Measurements from ENCODE around the gene KRTAP12-3. TPM values are rescaled to one million over a fixed set of nuclear protein-coding genes. Genes with fewer than 3 reads are reported as not detected.

The KRTAP12-3 gene
- total and polyA plus RNA-seq, 2 donors (not counting 1 experiment from before 2014, with no cell fraction given) = not detected

GRCh38 chr21:44639331-44639655 lies 18.4 kb upstream of the KRTAP12-3 start:
- no peaks in the 10 kb centered on the region for H4K20me1 ChIP-seq (ENCODE audit: control insufficient read depth, insufficient read depth, low read length, poor library complexity, severe bottlenecking)
- ChIA-PET POLR2A (no interaction called here), CTCF (no interaction called here)
- ATAC-seq (ENCODE audit: low read depth) = no peak
- no peaks in the 10 kb centered on the region for H3K4me1 ChIP-seq (ENCODE audit: control insufficient read depth in 2 of 2, insufficient read depth in 2 of 2, low read length in 2 of 2)
- Mint-ChIP-seq H3K27me3 (peaks cover 29% of the 10 kb centered on the region), H3K9me3 (ENCODE audit: insufficient read depth) (peaks cover 4% of the 10 kb centered on the region), H3K4me1 (no peaks in the 10 kb centered on the region), H3K27ac (no peak overlapping the region), H3K4me3 (no peak overlapping the region)
- no peaks in the 10 kb centered on the region for H3K79me2 ChIP-seq (ENCODE audit: control insufficient read depth, insufficient read depth, low read length)
- H3K27me3 ChIP-seq (replicated peaks in 1 of 4; ENCODE audit: control extremely low read depth in 1 of 4, control insufficient read depth in 3 of 4, insufficient read depth in 4 of 4, low read length in 3 of 4) = peaks cover 0 to 18% (median 0%) of the 10 kb centered on the region in 4 experiments
- H3K27ac ChIP-seq (ENCODE audit: low read length in 2 of 2) = no peak overlapping the region
- H3K4me2 ChIP-seq (replicated peaks; ENCODE audit: low read depth, low read length, poor library complexity, severe bottlenecking) = no peak overlapping the region
- no peak overlapping the region for H3K4me3 ChIP-seq (ENCODE audit: control extremely low read depth in 1 of 5, extremely low read depth in 1 of 5, insufficient read depth in 1 of 5, low read depth in 2 of 5, low read length in 4 of 5)
- DNase-seq = no peak
- H2AFZ ChIP-seq (ENCODE audit: insufficient read depth, low read depth, low read length, poor library complexity, severe bottlenecking) = no peak overlapping the region
- no peaks in the 10 kb centered on the region for H3K36me3 ChIP-seq (replicated peaks in 1 of 2; ENCODE audit: control extremely low read depth in 1 of 2, control insufficient read depth in 1 of 2, extremely low read depth in 1 of 2, insufficient read depth in 2 of 2, low read length in 1 of 2)
- peaks cover 0 to 26% (median 12%) of the 10 kb centered on the region in 3 donors for H3K9me3 ChIP-seq (ENCODE audit: control extremely low read depth in 1 of 3, control insufficient read depth in 2 of 3, insufficient read depth in 1 of 3, low read length in 2 of 3)
- 91% methylated on average over 12 of the region's 12 CpGs for WGBS (ENCODE audit: insufficient coverage)
- H3K9ac ChIP-seq (ENCODE audit: low read length) = no peak overlapping the region
- intact Hi-C loops (cut with micrococcal nuclease) = no loop called here
- TF ChIP-seq EZH2 (IDR thresholded peaks at IDR 0.05; ENCODE audit: borderline replicate concordance, insufficient read depth, low read depth, low read length, poor library complexity, severe bottlenecking) = no peak
- no peak for TF ChIP-seq CTCF (IDR thresholded peaks at IDR 0.05)

- peaks cover 22% of the 10 kb centered on the region for H3K27me3 Mint-ChIP-seq
- TF ChIP-seq CTCF (IDR thresholded peaks at IDR 0.05) (no peak), EZH2 (IDR thresholded peaks at IDR 0.05; ENCODE audit: borderline replicate concordance, insufficient read depth, low read depth, low read length, poor library complexity, severe bottlenecking) (no peak)
- no peak overlapping the region for H3K27ac ChIP-seq (ENCODE audit: low read length in 2 of 2)
- no peak for DNase-seq
- ChIA-PET CTCF (no interaction called here), POLR2A (no interaction called here)
- intact Hi-C loops (cut with micrococcal nuclease) = no loop called here
- H3K9me3 ChIP-seq (ENCODE audit: control extremely low read depth in 1 of 3, control insufficient read depth in 2 of 3, insufficient read depth in 1 of 3, low read length in 2 of 3) = peaks cover 0 to 32% (median 12%) of the 10 kb centered on the region in 3 donors
- no peaks in the 10 kb centered on the region for H3K36me3 ChIP-seq (replicated peaks in 1 of 2; ENCODE audit: control extremely low read depth in 1 of 2, control insufficient read depth in 1 of 2, extremely low read depth in 1 of 2, insufficient read depth in 2 of 2, low read length in 1 of 2)
- no peaks in the 10 kb centered on the region for H3K79me2 ChIP-seq (ENCODE audit: control insufficient read depth, insufficient read depth, low read length)
- no peak overlapping the region for H3K4me2 ChIP-seq (replicated peaks; ENCODE audit: low read depth, low read length, poor library complexity, severe bottlenecking)
- 83% methylated on average over 5 of the region's 5 CpGs for WGBS (ENCODE audit: insufficient coverage)
- H3K9me3 Mint-ChIP-seq (ENCODE audit: insufficient read depth) = peaks cover 11% of the 10 kb centered on the region
- H3K9ac ChIP-seq (ENCODE audit: low read length) = no peak overlapping the region
- no peaks in the 10 kb centered on the region for H4K20me1 ChIP-seq (ENCODE audit: control insufficient read depth, insufficient read depth, low read length, poor library complexity, severe bottlenecking)
- H3K4me1 ChIP-seq (ENCODE audit: control insufficient read depth in 2 of 2, insufficient read depth in 2 of 2, low read length in 2 of 2) = no peaks in the 10 kb centered on the region
- H3K4me1 Mint-ChIP-seq = no peaks in the 10 kb centered on the region
- no peak overlapping the region for H3K27ac Mint-ChIP-seq
- H3K4me3 Mint-ChIP-seq = no peak overlapping the region
- no peak overlapping the region for H2AFZ ChIP-seq (ENCODE audit: insufficient read depth, low read depth, low read length, poor library complexity, severe bottlenecking)
- no peak for ATAC-seq (ENCODE audit: low read depth)
- no peak overlapping the region for H3K4me3 ChIP-seq (ENCODE audit: control extremely low read depth in 1 of 5, extremely low read depth in 1 of 5, insufficient read depth in 1 of 5, low read depth in 2 of 5, low read length in 4 of 5)
- H3K27me3 ChIP-seq (replicated peaks in 1 of 4; ENCODE audit: control extremely low read depth in 1 of 4, control insufficient read depth in 3 of 4, insufficient read depth in 4 of 4, low read length in 3 of 4) = peaks cover 0 to 18% (median 0%) of the 10 kb centered on the region in 4 experiments
These were observed 17.0 kb upstream of the KRTAP12-3 start for GRCh38 chr21:44640761-44641160.
